Gastrocnemius medialis (tissue), 4 donors: ENCODE data around the gene LRCH4.

Experiments used
- POLR2A ChIP-seq, 2 donors: fragments of 450-650 bp; IDR thresholded peaks; one replicate each; pipeline ENCODE4 v1.6.1; 2017; ENCODE audit warnings: antibody characterized with exemption in 2 of 2, mild to moderate bottlenecking in 2 of 2, moderate library complexity in 2 of 2
- TF ChIP-seq, protein P1 (sequence below), 5 experiments: fragments of 450-650 bp in 3 of 5; fragments of 200-600 bp in 2 of 5; sonication (generic) in 2 of 5; IDR thresholded peaks in 4 of 5; conservative IDR thresholded peaks in 1 of 5; 1 replicate in 4 of 5; 2 replicates in 1 of 5; pipeline ENCODE4 v1.5.1; 2016 to 2019; ENCODE audit warnings: antibody characterized with exemption in 5 of 5, mild to moderate bottlenecking in 3 of 5, moderate library complexity in 3 of 5

GRCh38 chr7:100599911-100600729 is 14.2 kb upstream of the LRCH4 start:
- TF ChIP-seq, protein P1, sequence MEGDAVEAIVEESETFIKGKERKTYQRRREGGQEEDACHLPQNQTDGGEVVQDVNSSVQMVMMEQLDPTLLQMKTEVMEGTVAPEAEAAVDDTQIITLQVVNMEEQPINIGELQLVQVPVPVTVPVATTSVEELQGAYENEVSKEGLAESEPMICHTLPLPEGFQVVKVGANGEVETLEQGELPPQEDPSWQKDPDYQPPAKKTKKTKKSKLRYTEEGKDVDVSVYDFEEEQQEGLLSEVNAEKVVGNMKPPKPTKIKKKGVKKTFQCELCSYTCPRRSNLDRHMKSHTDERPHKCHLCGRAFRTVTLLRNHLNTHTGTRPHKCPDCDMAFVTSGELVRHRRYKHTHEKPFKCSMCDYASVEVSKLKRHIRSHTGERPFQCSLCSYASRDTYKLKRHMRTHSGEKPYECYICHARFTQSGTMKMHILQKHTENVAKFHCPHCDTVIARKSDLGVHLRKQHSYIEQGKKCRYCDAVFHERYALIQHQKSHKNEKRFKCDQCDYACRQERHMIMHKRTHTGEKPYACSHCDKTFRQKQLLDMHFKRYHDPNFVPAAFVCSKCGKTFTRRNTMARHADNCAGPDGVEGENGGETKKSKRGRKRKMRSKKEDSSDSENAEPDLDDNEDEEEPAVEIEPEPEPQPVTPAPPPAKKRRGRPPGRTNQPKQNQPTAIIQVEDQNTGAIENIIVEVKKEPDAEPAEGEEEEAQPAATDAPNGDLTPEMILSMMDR (IDR thresholded peaks at IDR 0.05 in 4 of 5, conservative IDR thresholded peaks at IDR 0.05 in 1 of 5): no peak
- TF ChIP-seq POLR2A (IDR thresholded peaks at IDR 0.05): no peak
